DOHH2 (cell line): ENCODE data around the gene HSPBP1.

ENCODE experiments used
- H3F3A ChIP-seq: fragments of 200-600 bp; sonication (generic), shearing (Covaris generic); 2 replicates; pipeline ENCODE4 v1.6.0; 2016; ENCODE audit warnings: antibody characterized with exemption, mild to moderate bottlenecking; ENCODE audit not compliant: control insufficient read depth, insufficient read depth
- H3K27ac ChIP-seq: fragments of 200-600 bp; sonication (generic); 2 replicates; pipeline ENCODE4 v1.5.1; 2014; ENCODE audit warnings: low read depth, mild to moderate bottlenecking, low read length, moderate library complexity
- H3K27me3 ChIP-seq: fragments of 200-600 bp; sonication (generic); 2 replicates; pipeline ENCODE4 v1.6.1; 2014; ENCODE audit warnings: mild to moderate bottlenecking, low read length, mixed read lengths; ENCODE audit not compliant: control insufficient read depth
- H3K36me3 ChIP-seq: fragments of 200-600 bp; sonication (generic); 2 replicates; pipeline ENCODE4 v1.6.1; 2014; ENCODE audit warnings: mild to moderate bottlenecking, low read length, moderate library complexity, mixed read lengths; ENCODE audit not compliant: control insufficient read depth
- H3K4me1 ChIP-seq: fragments of 200-600 bp; sonication (generic); 2 replicates; pipeline ENCODE4 v1.6.1; 2014; ENCODE audit warnings: mild to moderate bottlenecking, low read length, mixed read lengths; ENCODE audit not compliant: control insufficient read depth
- H3K4me2 ChIP-seq: fragments of 200-600 bp; sonication (generic); 2 replicates; pipeline ENCODE4 v1.6.0; 2014; ENCODE audit warnings: mild to moderate bottlenecking, low read length, moderate library complexity
- H3K4me3 ChIP-seq: fragments of 200-600 bp; sonication (generic); 2 replicates; pipeline ENCODE4 v1.5.1; 2014; ENCODE audit warnings: mild to moderate bottlenecking, low read length, mixed read lengths
- H3K79me2 ChIP-seq: fragments of 200-600 bp; sonication (generic); 2 replicates; pipeline ENCODE4 v1.6.1; 2014; ENCODE audit warnings: mild to moderate bottlenecking, low read length, mixed read lengths; ENCODE audit not compliant: control insufficient read depth
- H3K9me2 ChIP-seq: fragments of 200-600 bp; sonication (generic); replicated peaks from 2 replicates; pipeline ENCODE4 v1.6.1; 2014; ENCODE audit warnings: mild to moderate bottlenecking, low read length, mixed read lengths; ENCODE audit not compliant: control insufficient read depth
- H3K9me3 ChIP-seq: fragments of 200-600 bp; sonication (generic); 2 replicates; pipeline ENCODE4 v1.6.1; 2014; ENCODE audit warnings: antibody characterized with exemption, low read length, mixed read lengths; ENCODE audit not compliant: control insufficient read depth, insufficient read depth
- H4K20me1 ChIP-seq: fragments of 200-600 bp; sonication (generic); 2 replicates; pipeline ENCODE4 v1.6.0; 2014; ENCODE audit warnings: low read depth, mild to moderate bottlenecking, antibody characterized with exemption, low read length, moderate library complexity; ENCODE audit not compliant: control insufficient read depth, insufficient read depth
- CTCF ChIP-seq: fragments of 200-600 bp; sonication (generic); IDR thresholded peaks from one replicate; pipeline ENCODE4 v1.5.1; 2014; ENCODE audit warnings: antibody characterized with exemption, mild to moderate bottlenecking, low read depth, low read length; ENCODE audit not compliant: poor library complexity, severe bottlenecking
- EZH2phosphoT487 ChIP-seq: fragments of 200-600 bp; sonication (generic); IDR thresholded peaks from 2 replicates; pipeline ENCODE4 v1.6.1; 2017; ENCODE audit warnings: borderline replicate concordance, mild to moderate bottlenecking, antibody characterized with exemption, low read length, moderate library complexity, mixed read lengths

Gene HSPBP1

GRCh38 chr19:55265173-55265572 is 14.7 kb downstream of the HSPBP1 start:
- no peak for TF ChIP-seq EZH2phosphoT487
- TF ChIP-seq CTCF, result no peak
- Histone ChIP-seq H3F3A (peaks cover 13% of the 10 kb centered on the region; the same call in 1 of the 2 replicates), H3K36me3 (no peaks in the 10 kb centered on the region), H3K27ac (no peak overlapping the region), H3K9me3 (peaks cover 7% of the 10 kb centered on the region; the same call in 1 of the 2 replicates), H3K79me2 (peaks cover 5% of the 10 kb centered on the region), H3K4me2 (no peak overlapping the region), H3K27me3 (no peaks in the 10 kb centered on the region), H3K4me1 (peaks cover 6% of the 10 kb centered on the region), H3K9me2 (no peaks in the 10 kb centered on the region), H3K4me3 (no peak overlapping the region), H4K20me1 (no peaks in the 10 kb centered on the region)

GRCh38 chr19:55264531-55264930 is 15.4 kb downstream of the HSPBP1 start:
- H3K9me3 ChIP-seq, result peaks cover 7% of the 10 kb centered on the region; the same call in 1 of the 2 replicates
- H3F3A ChIP-seq, result peaks cover 13% of the 10 kb centered on the region; the same call in 1 of the 2 replicates
- H4K20me1 ChIP-seq, result no peaks in the 10 kb centered on the region
- no peaks in the 10 kb centered on the region for H3K27me3 ChIP-seq
- TF ChIP-seq CTCF (no peak), EZH2phosphoT487 (no peak)
- no peaks in the 10 kb centered on the region for H3K36me3 ChIP-seq
- peaks cover 13% of the 10 kb centered on the region for H3K4me1 ChIP-seq
- peaks cover 5% of the 10 kb centered on the region for H3K79me2 ChIP-seq
- H3K27ac ChIP-seq, result no peak overlapping the region
- H3K4me2 ChIP-seq, result no peak overlapping the region
- no peak overlapping the region for H3K4me3 ChIP-seq
- H3K9me2 ChIP-seq, result no peaks in the 10 kb centered on the region

GRCh38 chr19:55262359-55262758 is 17.6 kb downstream of the HSPBP1 start:
- peaks cover 13% of the 10 kb centered on the region; the same call in 1 of the 2 replicates for H3F3A ChIP-seq
- H3K4me3 ChIP-seq, result no peak overlapping the region
- peaks cover 20% of the 10 kb centered on the region for H3K79me2 ChIP-seq
- H3K4me1 ChIP-seq, result peaks cover 15% of the 10 kb centered on the region
- H3K36me3 ChIP-seq, result peaks cover 8% of the 10 kb centered on the region
- H3K4me2 ChIP-seq, result no peak overlapping the region
- H3K9me3 ChIP-seq, result peaks cover 7% of the 10 kb centered on the region; the same call in 1 of the 2 replicates
- H3K27ac ChIP-seq, result no peak overlapping the region
- no peaks in the 10 kb centered on the region for H3K27me3 ChIP-seq
- no peaks in the 10 kb centered on the region for H3K9me2 ChIP-seq
- no peaks in the 10 kb centered on the region for H4K20me1 ChIP-seq
- TF ChIP-seq EZH2phosphoT487, result no peak
- TF ChIP-seq CTCF, result no peak
